ENCODE data around the gene MGRN1.

The MGRN1 gene

DNA sequence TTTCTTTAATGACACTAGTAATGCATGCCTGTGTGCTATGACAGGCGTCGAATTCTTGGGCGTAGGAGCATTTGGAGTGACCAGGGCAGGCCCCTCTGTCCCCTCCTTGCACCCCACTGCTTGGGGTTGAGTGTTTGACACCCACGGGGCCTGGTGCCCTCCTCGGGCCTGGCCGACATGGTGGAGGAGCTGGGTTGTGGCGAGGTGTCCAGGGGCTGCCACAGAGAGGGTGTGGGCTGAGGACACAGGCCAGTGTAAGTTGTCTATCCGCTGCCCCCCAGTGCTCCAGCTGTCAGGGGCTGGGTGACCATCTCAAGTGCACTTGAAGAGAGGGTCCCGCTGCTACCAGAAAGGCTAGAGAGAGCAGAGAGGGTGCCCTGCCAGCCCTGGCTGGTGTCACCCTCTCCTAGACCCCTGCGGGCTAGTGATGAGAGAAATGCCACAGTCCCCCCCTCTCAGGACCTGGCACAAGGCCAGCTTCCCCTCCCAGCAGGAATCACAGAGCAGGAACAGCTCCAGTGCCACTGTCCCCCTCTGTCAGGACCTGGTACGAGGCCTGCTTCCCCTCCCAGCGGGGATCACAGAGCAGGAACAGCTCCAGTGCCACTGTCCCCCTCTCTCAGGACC is 30.5 kb downstream of the MGRN1 start:
- DNase-seq = no peak

DNA sequence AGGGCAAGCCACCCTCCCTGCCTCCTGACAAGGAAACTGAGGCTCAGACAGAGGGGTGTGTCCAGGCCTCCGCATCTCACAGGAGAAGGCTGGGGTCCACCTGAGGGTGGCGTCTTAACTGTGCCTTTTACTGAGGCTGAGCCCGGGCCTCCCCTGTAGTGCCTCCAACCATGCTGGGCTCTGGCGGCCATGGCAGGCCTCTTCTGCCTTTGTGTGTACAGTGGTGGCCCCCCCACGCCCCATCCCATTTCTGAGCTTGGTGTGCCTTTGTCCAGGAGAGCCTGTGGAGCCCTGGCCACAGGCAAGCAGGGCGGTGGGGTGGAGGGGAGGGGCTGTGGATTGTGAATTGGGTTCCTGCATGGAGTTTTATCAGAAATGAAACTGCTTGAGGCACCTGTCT is 31.2 kb downstream of the MGRN1 start:
- no peak for DNase-seq

DNA sequence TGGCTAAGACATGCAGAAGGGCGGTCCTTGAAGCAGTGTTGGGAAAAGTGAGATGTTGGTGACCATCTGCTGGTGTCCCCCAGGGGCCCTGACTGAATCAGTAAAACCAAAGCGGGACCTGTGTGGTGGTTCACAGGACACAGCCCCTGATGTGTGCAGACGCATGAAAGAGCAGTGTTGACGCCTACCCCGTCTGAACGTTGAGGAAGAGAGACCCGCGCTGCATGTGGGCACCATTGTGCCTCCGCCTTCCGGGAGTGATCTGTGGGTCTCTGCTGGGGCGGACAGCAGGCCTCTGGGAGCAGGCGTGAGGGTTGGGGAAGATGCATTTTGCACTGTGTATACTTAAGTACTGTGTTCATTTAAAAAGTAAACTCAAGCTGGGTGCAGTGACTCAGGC is 31.6 kb downstream of the MGRN1 start:
- DNase-seq = no peak

DNA sequence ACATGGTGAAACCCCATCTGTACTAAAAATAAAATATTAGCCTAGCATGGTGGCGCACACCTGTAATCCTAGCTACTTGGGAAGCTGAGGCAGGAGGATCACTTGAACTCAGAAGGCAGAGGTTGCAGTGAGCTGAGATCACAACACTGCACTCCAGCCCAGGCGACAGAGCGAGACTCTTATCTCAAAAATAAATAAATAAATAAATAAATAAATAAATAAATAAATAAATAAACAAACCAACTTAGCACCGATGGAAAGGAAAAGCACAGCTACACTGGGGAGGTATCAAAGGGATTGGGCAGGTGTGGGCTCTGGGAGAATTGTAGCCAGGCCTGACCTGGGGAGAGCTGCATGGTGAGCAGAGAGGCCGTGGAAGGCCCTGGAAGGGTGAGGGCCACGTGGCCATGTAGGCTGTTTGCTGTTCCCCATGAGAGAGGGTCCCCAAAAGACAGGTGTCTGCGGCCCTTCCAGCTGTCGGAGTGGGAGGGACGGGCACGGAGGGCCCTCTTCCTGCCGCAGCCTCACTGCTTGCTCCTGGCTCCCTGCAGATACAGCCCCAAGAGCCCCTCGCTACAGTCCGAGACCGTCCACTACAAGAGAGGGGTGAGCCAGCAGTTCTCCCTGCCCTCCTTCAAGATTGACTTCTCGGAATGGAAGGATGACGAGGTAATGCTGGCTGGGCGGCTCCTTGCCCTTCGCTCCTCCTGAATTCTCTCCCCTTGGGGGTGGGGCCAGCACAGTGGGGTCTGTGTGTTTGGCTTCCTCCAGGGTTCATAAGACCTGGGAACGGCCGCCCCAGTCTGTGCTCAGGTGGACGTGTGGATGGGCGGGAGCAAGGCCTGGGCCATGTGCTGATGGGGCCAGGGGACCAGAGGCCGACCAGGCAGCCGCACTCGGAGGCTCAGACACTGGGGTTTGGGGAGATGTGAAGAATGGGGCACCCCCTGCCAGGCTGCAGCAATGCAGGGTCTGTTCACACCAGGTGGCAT is 32.4 kb downstream of the MGRN1 start:
- no peak for DNase-seq

DNA sequence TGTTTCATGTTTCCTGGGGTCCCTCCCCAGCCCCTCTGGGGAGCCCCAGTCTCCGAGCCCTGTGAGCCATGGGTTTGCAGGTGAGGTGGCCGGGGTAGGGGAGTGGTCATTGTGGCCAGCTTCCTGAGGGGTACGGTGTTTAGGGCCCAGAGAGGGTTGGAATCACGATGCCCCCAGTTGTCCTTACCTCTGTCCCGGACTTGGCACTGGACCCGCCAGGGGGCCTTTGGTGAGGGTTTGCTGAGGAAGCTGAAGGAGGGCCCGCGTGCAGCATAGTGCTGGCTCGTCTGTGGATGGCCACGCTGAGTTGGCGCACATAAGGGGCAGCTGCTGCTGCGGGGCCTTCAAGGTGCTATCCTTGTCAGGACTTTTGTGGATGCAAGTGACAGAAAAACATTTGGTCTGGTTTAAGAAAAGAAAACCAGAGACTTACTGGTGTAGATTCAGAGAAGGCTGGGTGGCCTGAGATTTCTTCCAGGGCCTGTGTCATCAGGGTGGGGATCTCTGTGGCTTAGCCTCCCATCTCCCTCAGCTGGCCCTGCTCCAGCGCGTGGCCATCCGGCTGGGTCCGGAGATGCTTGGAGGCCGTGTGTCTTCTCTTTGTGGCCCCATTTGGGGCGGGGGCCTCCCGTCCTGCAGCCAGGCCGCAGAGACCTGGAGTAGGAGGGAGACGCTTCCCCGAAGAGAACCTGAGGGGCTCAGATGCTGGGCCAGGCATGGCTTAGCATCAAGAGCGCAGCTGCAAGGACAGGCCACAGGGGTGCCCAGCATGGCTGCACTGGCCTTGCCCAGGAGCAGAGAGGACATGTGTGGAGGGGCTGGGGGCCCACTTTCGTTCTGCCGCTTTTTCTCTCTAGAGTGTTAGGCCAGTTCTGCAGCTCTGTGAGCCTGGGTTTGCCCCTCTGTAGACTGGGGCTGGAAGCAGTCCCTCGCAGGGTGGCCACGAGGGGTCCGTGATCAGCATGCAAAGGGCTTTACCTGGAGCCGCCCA is 35.0 kb downstream of the MGRN1 start:
- no peak for DNase-seq

DNA sequence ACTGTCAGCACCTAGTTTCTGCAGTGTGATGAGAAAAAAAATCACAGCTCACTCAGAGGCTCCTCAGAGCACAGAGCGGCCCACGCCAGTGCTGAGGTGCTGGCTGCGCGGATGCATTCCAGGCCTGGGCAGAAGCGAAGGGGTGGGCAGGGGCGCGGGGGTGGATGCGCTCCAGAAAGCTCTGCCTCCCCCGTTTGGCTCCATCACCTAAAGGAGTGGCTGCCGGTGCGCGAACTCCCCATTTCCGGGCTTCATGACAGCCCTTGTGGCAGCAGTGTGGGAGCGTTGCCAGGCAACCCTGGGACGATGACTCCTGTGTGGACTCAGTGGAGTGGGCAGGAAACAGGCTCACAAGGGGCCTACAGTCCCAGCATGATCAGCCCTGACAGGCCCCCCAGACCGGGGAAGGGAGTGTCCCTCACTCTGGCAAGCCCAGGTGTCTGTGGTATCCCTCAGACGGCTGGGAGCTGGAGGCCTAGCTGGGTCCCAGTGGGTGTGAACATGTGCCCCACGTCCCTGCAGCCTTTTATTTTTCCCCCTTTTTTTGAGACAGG is 35.9 kb downstream of the MGRN1 start:
- peak; percentile 77 for DNase-seq

DNA sequence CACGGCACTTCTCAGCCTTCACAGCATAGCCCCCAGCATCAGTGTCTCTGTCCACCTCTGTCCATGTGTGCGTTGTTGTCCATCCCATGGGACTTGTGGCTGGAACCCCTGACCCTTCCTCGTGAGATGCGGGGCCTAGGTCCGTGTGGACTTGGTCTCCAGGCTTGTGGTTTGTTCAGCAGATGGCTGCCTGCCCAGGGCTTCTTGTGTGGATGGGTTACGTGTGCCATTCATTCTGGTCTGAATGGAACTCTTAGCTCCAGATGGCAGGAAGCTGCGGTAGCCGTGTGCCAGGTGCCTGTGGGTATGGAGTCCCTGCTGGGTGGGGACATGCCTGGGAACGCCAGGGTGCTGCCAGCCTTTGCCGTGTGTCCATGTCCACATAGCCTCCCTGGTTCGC is 37.0 kb downstream of the MGRN1 start:
- DNase-seq = no peak

DNA sequence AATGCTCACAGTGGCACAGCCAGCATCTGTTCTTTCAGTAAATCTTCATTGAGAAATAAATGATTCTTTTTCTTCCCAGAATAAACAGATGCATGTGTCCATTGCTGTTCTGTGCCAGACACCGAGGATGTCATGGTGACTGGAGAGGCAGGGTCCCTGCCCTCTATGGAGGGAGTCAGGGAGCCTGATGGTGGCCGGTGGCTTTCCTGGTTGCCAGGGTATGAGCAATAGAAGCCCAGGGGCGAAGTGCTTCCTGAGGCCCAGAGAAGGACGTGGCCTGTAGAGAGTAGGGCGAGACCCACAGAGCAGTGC is 38.8 kb downstream of the MGRN1 start:
- no peak for DNase-seq

DNA sequence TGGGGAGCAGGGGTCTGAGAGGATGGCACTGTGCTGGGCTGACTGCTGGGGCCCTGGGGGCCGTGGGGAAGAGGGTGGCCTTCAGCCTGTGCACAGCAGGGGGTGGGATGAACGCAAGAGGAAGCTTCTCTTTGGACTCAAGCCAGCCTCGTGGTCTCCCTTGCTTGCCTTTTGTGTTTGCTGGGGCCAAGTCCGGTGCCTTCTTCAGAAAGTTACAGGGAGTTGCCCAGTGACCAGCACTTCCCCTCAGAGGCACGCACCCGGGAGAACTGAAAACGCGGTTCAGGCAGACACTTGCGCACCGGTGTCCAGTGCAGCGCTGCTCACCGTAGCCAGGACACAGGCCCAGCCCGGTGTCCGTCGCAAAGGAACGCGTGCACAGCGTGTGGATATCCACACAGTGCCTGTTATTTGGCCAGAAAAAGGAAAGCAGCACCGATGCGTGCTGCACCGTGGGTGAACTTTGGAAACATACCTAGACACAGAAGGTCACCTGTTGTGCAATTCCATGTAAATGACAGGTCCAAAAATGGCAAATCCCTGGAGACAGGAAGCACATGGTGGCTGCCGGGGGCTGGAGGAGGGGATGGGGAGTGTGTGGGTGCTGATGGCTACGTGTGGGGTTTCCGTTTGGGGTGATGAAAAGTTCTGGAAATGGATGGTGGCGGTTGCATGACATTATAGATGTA is 39.3 kb downstream of the MGRN1 start:
- DNase-seq = no peak

DNA sequence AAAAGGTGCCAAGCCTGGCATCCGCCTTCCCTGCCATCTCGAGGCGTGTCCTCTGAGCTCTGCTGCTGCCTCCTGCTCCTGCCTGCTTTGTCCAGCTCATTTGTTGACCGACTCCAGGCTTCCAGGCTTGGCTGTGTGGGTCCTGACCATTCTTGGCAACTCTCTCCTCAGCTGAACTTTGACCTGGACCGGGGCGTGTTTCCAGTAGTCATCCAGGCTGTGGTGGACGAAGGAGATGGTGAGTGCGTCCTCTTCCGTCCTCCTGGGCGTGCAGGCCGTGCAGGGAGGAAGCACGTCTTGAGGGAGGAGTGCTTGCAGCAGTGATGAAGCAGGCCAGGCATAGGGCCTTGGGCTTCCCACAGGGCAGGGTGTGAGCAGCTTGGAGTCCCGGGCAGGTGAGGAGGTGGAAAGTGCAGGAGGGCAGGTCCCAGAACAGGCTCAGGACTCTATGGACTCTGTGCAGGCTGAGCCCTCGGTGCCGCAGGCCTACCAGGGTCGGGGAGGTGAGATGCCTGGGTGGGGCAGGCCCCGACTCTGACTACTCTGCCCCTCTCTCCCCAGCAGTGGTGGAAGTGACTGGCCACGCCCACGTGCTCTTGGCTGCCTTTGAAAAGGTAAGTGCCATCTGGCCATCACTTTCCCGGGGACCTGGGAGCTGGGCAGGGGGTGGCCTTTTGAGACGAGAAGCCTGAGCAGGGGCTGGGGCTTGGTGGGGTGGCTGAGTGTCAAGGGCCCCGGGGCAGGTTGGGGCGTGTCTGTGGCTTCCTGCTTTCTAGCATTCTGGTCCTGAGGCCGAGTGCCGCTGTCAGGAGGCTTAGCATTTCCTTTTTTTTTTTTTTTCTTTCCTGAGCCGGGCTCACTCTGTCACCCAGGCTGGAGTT is 40.2 kb downstream of the MGRN1 start:
- peak; percentile 72 for DNase-seq

DNA sequence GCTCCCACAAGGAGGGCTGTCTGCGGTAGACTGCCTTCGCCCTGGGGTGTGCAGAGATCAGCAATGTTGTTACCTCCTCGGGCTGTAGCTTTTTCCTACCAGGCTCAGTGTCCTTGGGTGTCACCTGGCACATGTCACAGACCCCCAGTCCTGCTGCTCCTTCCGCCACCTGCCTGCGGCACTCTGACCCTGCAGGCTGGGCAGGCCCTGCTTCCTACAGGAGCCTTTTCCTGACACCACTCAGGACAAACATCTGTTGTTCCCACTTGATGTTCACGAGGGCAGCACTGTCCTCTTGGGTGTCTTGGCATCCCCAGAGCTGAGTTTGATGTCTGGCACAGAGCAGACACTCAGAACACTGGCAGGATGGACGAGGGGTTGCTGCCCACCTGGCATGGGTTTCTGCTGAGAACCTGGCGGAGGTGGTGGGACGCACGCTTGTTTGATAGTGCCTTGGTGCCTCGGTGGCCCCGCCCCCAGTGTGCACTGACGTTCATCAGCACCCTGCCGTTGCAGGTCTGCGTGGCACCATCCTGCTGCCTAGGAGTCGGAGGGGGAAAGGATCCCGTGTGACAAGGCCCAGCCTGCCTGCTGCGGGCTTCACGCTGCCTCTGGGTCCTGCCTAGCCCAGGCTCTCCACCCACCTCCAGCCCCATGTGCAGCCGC is 42.0 kb downstream of the MGRN1 start:
- no peak for DNase-seq

DNA sequence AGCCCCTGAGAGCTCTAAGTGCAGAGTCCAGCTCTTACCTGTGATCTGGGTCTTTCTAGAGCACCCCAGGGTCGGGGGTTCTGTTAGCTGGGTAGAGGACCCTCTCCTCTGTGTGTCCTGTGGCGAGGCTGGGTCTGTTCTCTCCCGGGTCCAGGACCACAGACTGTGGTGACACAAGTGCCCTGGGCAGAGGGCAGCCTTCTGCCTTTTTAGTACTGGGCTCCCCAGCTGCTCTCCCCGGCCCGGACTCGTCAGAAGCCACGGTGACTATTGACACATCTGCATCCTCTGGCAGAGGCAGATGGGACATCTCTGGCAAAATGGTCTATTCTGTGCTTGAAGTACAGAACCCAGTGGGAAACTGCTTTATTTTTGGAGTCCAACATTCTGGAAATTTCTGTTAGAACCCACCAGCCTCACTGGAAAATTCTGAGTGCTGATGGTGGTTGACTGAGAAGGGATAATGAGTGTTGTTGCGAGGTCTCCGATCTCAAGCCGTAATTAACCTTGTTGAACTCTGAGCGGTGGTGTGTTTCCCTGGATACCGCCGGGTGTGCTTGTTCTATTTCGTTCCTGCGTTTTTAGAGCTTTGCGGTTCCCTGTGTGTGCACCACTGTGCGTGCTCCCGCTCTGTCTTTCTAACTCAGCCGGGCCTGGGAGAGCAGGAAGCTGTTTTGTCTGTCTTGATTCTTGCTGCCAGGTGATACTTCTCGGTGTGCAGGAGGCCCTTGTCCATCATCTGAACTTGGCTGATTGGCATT is 42.8 kb downstream of the MGRN1 start:
- DNase-seq = no peak

DNA sequence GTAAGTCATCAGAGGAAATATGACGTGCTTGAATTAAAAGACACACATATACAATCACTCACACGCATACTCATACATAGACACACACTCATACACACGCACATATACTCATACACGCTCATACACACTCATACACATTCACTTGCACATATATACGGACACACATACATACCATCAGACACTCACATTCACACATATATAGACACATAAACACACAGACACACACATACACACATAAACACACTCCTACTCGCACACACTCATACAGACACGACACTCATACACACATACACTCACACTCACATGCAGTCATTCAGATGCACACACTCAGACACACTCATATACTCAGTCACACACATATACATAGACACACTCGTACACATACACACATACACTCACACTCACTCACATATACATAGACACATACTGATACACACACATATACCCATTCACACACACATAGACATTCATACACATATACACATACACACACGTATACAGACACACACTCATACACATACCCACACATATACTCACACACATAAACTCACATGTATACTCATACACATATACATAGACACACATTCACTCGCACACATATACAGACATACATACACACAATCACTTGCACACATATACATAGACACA is 43.8 kb downstream of the MGRN1 start:
- no peak for DNase-seq

DNA sequence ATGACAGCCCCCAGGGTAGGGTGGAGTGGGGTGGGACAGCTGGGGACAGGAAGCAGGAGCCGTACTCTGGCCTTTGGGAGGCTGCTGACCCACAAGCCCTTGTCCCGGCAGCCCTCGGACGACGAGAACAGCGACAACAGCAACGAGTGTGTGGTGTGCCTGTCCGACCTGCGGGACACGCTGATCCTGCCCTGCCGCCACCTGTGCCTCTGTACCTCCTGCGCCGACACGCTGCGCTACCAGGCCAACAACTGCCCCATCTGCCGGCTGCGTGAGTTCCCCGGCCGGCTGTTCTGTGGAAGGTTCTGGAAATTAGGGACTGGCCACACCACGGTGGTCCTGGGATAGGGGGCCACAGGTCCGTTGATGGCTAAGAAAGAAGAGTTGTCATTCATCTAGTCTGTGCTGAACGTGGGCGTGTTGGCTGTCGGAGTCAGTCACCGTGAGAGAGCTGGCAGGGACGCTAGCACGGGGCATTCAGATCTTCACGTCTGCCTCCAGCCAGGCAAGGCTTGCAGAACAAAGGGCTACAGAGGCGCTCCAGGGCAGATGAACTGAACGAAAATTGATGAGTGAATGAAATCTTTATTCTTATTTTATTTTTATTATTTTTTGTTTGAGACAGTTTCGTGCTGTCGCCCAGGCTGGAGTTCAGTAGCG is 48.9 kb downstream of the MGRN1 start:
- DNase-seq = no peak

DNA sequence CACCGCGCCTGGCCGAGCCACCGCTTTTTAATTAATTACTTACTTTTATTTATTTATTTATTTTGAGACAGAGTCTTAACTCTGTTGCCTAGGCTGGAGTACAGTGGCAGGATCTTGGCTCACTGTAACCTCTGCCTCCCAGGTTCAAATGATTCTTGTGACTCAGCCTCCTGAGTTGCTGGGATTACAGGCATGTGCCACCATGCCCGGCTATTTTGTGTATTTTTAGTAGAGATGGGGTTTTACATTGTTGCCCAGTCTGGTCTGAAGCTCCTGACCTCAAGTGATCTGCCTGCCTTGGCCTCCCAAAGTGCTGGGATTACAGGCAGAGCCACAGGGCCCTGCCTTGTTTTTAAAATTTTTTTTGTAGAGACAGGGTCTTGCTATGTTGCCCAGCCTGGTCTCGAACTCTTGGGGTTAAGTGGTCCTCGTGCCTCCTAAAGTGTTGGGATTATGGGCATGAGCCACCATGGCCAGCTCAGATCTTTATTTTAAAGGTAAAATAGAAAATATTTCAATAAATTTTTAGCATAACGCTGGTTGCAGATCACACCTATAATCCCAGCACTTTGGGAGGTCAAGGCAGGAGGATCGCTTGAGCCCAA is 50.4 kb downstream of the MGRN1 start:
- DNase-seq = no peak

DNA sequence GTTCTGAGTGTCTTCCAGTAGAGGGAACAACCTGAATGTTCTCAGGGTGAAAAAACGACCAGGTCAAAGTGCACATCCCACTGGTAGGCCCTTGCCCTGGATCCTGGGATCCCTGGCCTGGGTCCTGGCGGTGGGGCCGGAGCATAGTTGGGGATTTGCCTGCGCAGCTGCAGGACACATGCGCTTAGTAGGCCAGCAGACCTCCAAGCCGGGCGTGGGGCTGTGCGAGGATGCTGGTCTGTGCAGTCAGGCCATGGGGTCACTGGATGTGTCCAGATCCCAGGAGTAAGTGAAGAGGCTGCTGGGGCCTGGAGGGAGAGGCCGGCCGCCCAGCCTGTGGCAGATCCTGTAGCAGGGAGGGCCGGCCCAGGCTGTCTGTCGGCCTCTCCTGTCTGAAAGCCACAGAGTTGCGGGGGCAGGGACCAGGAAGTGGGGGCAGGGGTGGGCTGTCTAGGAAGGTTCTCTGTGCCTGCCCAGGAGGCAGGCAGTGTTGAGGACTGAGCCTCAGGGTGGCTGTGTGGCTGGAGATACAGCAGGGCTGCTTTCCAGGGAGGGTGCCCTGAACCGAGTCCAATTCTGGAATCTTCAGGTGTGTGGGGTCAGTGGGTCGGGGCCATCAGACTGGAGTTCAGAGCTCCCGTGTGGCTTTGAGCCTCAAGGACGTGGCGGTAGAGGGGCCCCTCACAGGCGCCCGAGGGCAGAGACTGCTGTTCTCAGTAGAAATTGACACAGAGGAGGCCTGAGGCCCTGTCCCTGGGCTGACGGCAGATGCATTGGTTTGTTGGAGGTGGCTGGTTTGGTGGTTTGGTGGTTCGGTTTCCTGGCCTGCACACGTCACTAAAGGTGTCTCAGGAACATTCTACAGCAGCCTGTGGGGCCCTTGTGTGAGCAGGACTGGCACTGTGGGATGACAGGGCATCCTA is 51.5 kb downstream of the MGRN1 start:
- DNase-seq = peak; percentile 75

DNA sequence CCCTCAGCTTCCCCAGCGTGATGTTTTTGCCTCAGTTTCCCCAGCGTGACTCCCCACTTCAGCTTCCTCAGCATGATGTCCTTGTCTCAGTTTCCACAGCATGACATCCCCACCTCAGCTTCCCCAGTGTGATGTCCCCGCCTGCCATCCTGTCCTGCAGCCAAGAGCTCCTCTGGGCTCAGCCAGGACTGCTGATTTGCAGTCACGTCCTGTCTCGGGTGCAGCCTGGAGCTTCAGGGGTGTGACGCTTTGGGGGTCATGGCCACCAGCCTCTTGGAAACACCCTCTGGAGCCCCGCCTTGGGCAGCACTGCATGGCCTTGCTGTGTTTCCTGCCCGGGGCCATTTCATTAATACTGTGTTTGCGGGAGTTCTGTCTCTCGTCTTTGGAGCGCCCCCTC is 52.2 kb downstream of the MGRN1 start:
- DNase-seq = no peak

Measured in CD4-positive, alpha-beta T cell treated with Interleukin-10 for 1 hour (primary cell).